SU-DHL-6 (cell line): Measurements from ENCODE around the gene HMX1.

ENCODE experiments used
- H2AFZ ChIP-seq: fragments of 200-600 bp; sonication (generic); 2 replicates; pipeline ENCODE4 v1.6.1; 2014; ENCODE audit warnings: low read depth, mild to moderate bottlenecking, moderate library complexity, mixed read lengths, antibody characterized with exemption, low read length; ENCODE audit not compliant: severe bottlenecking
- H3F3A ChIP-seq: fragments of 200-600 bp; shearing (Covaris generic); 2 replicates; pipeline ENCODE4 v1.6.0; 2016; ENCODE audit warnings: antibody characterized with exemption, mild to moderate bottlenecking; ENCODE audit not compliant: insufficient read depth
- H3K27ac ChIP-seq: fragments of 200-600 bp; sonication (generic); 2 replicates; pipeline ENCODE4 v1.5.1; 2016; ENCODE audit warnings: low read depth, mild to moderate bottlenecking, low read length, moderate library complexity, mixed read lengths
- H3K27me3 ChIP-seq: fragments of 200-600 bp; sonication (generic), shearing (Covaris generic); 2 replicates; pipeline ENCODE4 v1.6.0; 2014; ENCODE audit warnings: mild to moderate bottlenecking, low read length
- H3K36me3 ChIP-seq: fragments of 200-600 bp; sonication (generic); 2 replicates; pipeline ENCODE4 v1.6.1; 2014; ENCODE audit warnings: mild to moderate bottlenecking, low read length, mixed read lengths
- H3K4me2 ChIP-seq: fragments of 300-600, 200-600 bp; shearing (Covaris generic), sonication (generic); 2 replicates; pipeline ENCODE4 v1.6.0; 2014; ENCODE audit warnings: low read length, low read depth, mild to moderate bottlenecking; ENCODE audit not compliant: poor library complexity, severe bottlenecking
- H3K4me3 ChIP-seq: fragments of 200-600 bp; sonication (generic); 2 replicates; pipeline ENCODE4 v1.5.1; 2014; ENCODE audit warnings: antibody characterized with exemption, low read length, mild to moderate bottlenecking, mixed read lengths; ENCODE audit not compliant: insufficient read depth, poor library complexity, severe bottlenecking
- H3K79me2 ChIP-seq: fragments of 200-600 bp; sonication (generic); 2 replicates; pipeline ENCODE4 v1.6.1; 2014; ENCODE audit warnings: mild to moderate bottlenecking, low read length, moderate library complexity; ENCODE audit not compliant: insufficient read depth
- H3K9ac ChIP-seq: fragments of 200-600 bp; sonication (generic); 2 replicates; pipeline ENCODE4 v1.7.0; 2014; ENCODE audit warnings: mild to moderate bottlenecking, low read length
- H3K9me2 ChIP-seq: fragments of 200-600 bp; sonication (generic); replicated peaks from 2 replicates; pipeline ENCODE4 v1.6.1; 2014; ENCODE audit warnings: low read length; ENCODE audit not compliant: insufficient read depth
- H3K9me3 ChIP-seq: fragments of 200-600 bp; sonication (generic); 2 replicates; pipeline ENCODE4 v1.6.1; 2014; ENCODE audit warnings: low read length, mixed read lengths; ENCODE audit not compliant: insufficient read depth
- H4K20me1 ChIP-seq: fragments of 200-600 bp; sonication (generic); 2 replicates; pipeline ENCODE4 v1.6.1; 2014; ENCODE audit warnings: low read depth, mild to moderate bottlenecking, antibody characterized with exemption, low read length, moderate library complexity, mixed read lengths
- CTCF ChIP-seq: fragments of 200-600 bp; sonication (generic); IDR thresholded peaks from one replicate; pipeline ENCODE4 v1.5.1; 2017; ENCODE audit warnings: antibody characterized with exemption, mild to moderate bottlenecking, low read length, moderate library complexity; ENCODE audit not compliant: insufficient read depth, poor library complexity, severe bottlenecking
- EZH2phosphoT487 ChIP-seq: fragments of 200-600 bp; sonication (generic), shearing (Covaris generic); conservative IDR thresholded peaks from 2 replicates; pipeline ENCODE4 v1.6.1; 2018; ENCODE audit warnings: mild to moderate bottlenecking, antibody characterized with exemption, low read length, moderate library complexity, mixed read lengths

The HMX1 gene

GRCh38 chr4:8852118-8852704, 19.4 kb downstream of the HMX1 start:
- Histone ChIP-seq H3F3A (no peaks in the 10 kb centered on the region), H3K36me3 (no peaks in the 10 kb centered on the region), H3K9ac (no peak overlapping the region), H3K9me3 (no peaks in the 10 kb centered on the region), H3K27me3 (no peaks in the 10 kb centered on the region), H2AFZ (no peak overlapping the region), H3K9me2 (no peaks in the 10 kb centered on the region), H3K79me2 (no peaks in the 10 kb centered on the region), H4K20me1 (no peaks in the 10 kb centered on the region), H3K4me3 (no peak overlapping the region), H3K27ac (no peak overlapping the region), H3K4me2 (no peak overlapping the region)
- no peak for TF ChIP-seq EZH2phosphoT487
- no peak for TF ChIP-seq CTCF

- H3K27me3 ChIP-seq, result no peaks in the 10 kb centered on the region
- H3K36me3 ChIP-seq, result no peaks in the 10 kb centered on the region
- H3K9ac ChIP-seq, result no peak overlapping the region
These were observed 20.1 kb downstream of the HMX1 start for GRCh38 chr4:8851321-8852117.

DNA sequence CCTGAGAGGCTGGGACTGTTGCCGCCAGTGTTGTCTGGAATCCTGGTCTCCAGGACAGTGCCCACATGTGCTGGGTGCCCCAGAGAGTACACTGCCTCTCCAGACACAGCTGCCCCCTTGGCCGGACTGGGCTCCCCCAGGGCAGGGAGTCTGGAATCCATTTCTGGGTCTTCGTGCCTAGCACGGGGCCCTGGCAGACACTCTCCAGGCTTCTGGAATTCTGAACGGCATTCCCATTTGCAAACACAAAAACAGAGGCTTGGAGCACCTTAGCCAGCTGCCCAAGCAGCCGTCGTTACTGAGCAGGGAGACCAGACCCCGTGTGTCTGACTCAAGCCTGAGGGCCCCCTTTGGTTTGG, 20.8 kb downstream of the HMX1 start:
- no peak for TF ChIP-seq EZH2phosphoT487
- no peaks in the 10 kb centered on the region for H3K9me3 ChIP-seq
- no peak overlapping the region for H3K27ac ChIP-seq
- no peak overlapping the region for H3K4me3 ChIP-seq
- H3F3A ChIP-seq, result no peaks in the 10 kb centered on the region
- no peak overlapping the region for H3K9ac ChIP-seq
- no peaks in the 10 kb centered on the region for H3K36me3 ChIP-seq
- H4K20me1 ChIP-seq, result no peaks in the 10 kb centered on the region
- H3K9me2 ChIP-seq, result no peaks in the 10 kb centered on the region
- H3K79me2 ChIP-seq, result no peaks in the 10 kb centered on the region
- H2AFZ ChIP-seq, result no peak overlapping the region
- H3K27me3 ChIP-seq, result no peaks in the 10 kb centered on the region
- H3K4me2 ChIP-seq, result no peak overlapping the region

More at GRCh38 chr4:8851321-8852117, 20.1 kb downstream of the HMX1 start:
- H3K4me3 ChIP-seq, result no peak overlapping the region
- no peaks in the 10 kb centered on the region for H4K20me1 ChIP-seq
- H3K27ac ChIP-seq, result no peak overlapping the region
- no peaks in the 10 kb centered on the region for H3F3A ChIP-seq
- no peaks in the 10 kb centered on the region for H3K79me2 ChIP-seq
- H3K4me2 ChIP-seq, result no peak overlapping the region
- H3K9me3 ChIP-seq, result no peaks in the 10 kb centered on the region
- TF ChIP-seq CTCF (no peak), EZH2phosphoT487 (no peak)
- no peaks in the 10 kb centered on the region for H3K9me2 ChIP-seq
- no peak overlapping the region for H2AFZ ChIP-seq
